GM23338 (cell line): Measurements from ENCODE around the gene RANGRF. TPM values are rescaled to one million over a fixed set of nuclear protein-coding genes. Genes with fewer than 3 reads are reported as not detected.

Source experiments
- ATAC-seq: fragments of 200-7000 bp; cut with Tn5 transposase; 3 replicates; pipeline ENCODE4 v1.9.1; 2020
- DNase-seq: peaks from one replicate; pipeline ENCODE4 v3.0.0-alpha.2; 2015; ENCODE audit warnings: low spot score
- H2AFZ ChIP-seq: fragments of 200-600 bp; sonication (generic); 2 replicates; pipeline ENCODE4 v1.8.0; 2016; ENCODE audit warnings: antibody characterized with exemption, mild to moderate bottlenecking, moderate library complexity
- H3F3A ChIP-seq: fragments of 200-600 bp; sonication (generic); replicated peaks from 2 replicates; pipeline ENCODE4 v1.8.0; 2017; ENCODE audit warnings: antibody characterized with exemption, mixed run types, low read depth
- H3K27ac ChIP-seq: fragments of 200-600 bp; sonication (generic); 2 replicates; pipeline ENCODE4 v1.6.1; 2016; ENCODE audit warnings: low read depth
- H3K27me3 ChIP-seq: fragments of 200-600 bp; sonication (generic); 2 replicates; pipeline ENCODE4 v1.8.0; 2016; ENCODE audit warnings: mild to moderate bottlenecking, mixed run types, moderate library complexity; ENCODE audit not compliant: insufficient read depth
- H3K36me3 ChIP-seq: fragments of 200-600 bp; sonication (generic); 2 replicates; pipeline ENCODE4 v1.8.0; 2016; ENCODE audit warnings: mild to moderate bottlenecking; ENCODE audit not compliant: insufficient read depth
- H3K4me1 ChIP-seq: fragments of 200-600 bp; sonication (generic); 2 replicates; pipeline ENCODE4 v1.8.0; 2016; ENCODE audit warnings: mild to moderate bottlenecking, moderate library complexity; ENCODE audit not compliant: insufficient read depth
- H3K4me2 ChIP-seq: fragments of 200-600 bp; sonication (generic); 2 replicates; pipeline ENCODE4 v1.7.1; 2017; ENCODE audit warnings: mixed run types
- H3K4me3 ChIP-seq: fragments of 200-600 bp; sonication (generic); 2 replicates; pipeline ENCODE4 v1.6.1; 2016; ENCODE audit warnings: mixed run types
- H3K79me2 ChIP-seq: fragments of 200-600 bp; sonication (generic); replicated peaks from 2 replicates; pipeline ENCODE4 v1.8.0; 2017; ENCODE audit warnings: mild to moderate bottlenecking; ENCODE audit not compliant: insufficient read depth
- H3K9me2 ChIP-seq: fragments of 200-600 bp; sonication (generic); 2 replicates; pipeline ENCODE4 v1.8.0; 2017; ENCODE audit not compliant: insufficient read depth
- H4K20me1 ChIP-seq: fragments of 200-600 bp; sonication (generic); replicated peaks from 2 replicates; pipeline ENCODE4 v1.8.0; 2017; ENCODE audit warnings: mild to moderate bottlenecking; ENCODE audit not compliant: insufficient read depth
- H3K27ac Mint-ChIP-seq: 2 replicates; pipeline ENCODE4 v1.8.0; 2020; ENCODE audit warnings: inconsistent platforms, mild to moderate bottlenecking, moderate library complexity, mixed read lengths
- H3K27me3 Mint-ChIP-seq: 3 replicates; pipeline ENCODE4 v1.8.0; 2022; ENCODE audit warnings: low read depth, mild to moderate bottlenecking, moderate library complexity, mixed read lengths, inconsistent platforms; ENCODE audit not compliant: insufficient read depth, poor library complexity
- H3K36me3 Mint-ChIP-seq: 3 replicates; pipeline ENCODE4 v1.8.0; 2021; ENCODE audit warnings: low read depth, mild to moderate bottlenecking, inconsistent platforms, moderate library complexity, mixed read lengths
- H3K4me1 Mint-ChIP-seq: 3 replicates; pipeline ENCODE4 v1.8.0; 2020; ENCODE audit warnings: mild to moderate bottlenecking, inconsistent platforms, mixed read lengths
- H3K4me3 Mint-ChIP-seq: 3 replicates; pipeline ENCODE4 v1.8.0; 2021; ENCODE audit warnings: moderate library complexity, mild to moderate bottlenecking, inconsistent platforms, mixed read lengths
- H3K9me3 Mint-ChIP-seq: 3 replicates; pipeline ENCODE4 v1.8.0; 2020; ENCODE audit warnings: moderate library complexity, mild to moderate bottlenecking, inconsistent platforms, mixed read lengths
- CREB1 ChIP-seq: fragments of 250-450 bp; sonication (Bioruptor Pico); IDR thresholded peaks from 2 replicates; pipeline ENCODE4 v1.5.0; 2020; ENCODE audit warnings: low read depth, mild to moderate bottlenecking, moderate library complexity
- EZH2 ChIP-seq: fragments of 200-600 bp; sonication (generic); IDR thresholded peaks from one replicate; pipeline ENCODE4 v1.8.0; 2017; ENCODE audit warnings: antibody characterized with exemption, mild to moderate bottlenecking, low read depth; ENCODE audit not compliant: unreplicated experiment
- JUNB ChIP-seq: IDR thresholded peaks from one replicate; pipeline ENCODE4 v1.6.1; 2016; ENCODE audit warnings: antibody characterized with exemption; ENCODE audit not compliant: unreplicated experiment
- NANOG ChIP-seq: IDR thresholded peaks from 2 replicates; pipeline ENCODE4 v1.6.1; 2016; ENCODE audit warnings: antibody characterized with exemption, borderline replicate concordance
- STAT1 ChIP-seq: IDR thresholded peaks from one replicate; pipeline ENCODE4 v1.6.1; 2016; ENCODE audit warnings: antibody characterized with exemption; ENCODE audit not compliant: unreplicated experiment
- ZNF114 ChIP-seq: fragments of 250-450 bp; sonication (Bioruptor Pico); IDR thresholded peaks from 2 replicates; pipeline ENCODE4 v1.5.0; 2020; ENCODE audit warnings: mild to moderate bottlenecking, moderate library complexity
- ZNF331 ChIP-seq: fragments of 250-450 bp; sonication (Bioruptor Pico); IDR thresholded peaks from 2 replicates; pipeline ENCODE4 v1.5.0; 2020; ENCODE audit warnings: low read depth, mild to moderate bottlenecking, moderate library complexity
- polyA plus RNA-seq: library from polyadenylated mRNA; unstranded; fragments of >200 nt; fragmentation: Nextera tagmentation; extraction: Ambion mirVana; gene quantifications from 2 replicates; pipeline ENCODE4 v1.2.1, GENCODE V29; 2016
- total RNA-seq: library from RNA; depleted of rRNA; stranded (reverse); fragments of >200 nt; shearing (Covaris generic); gene quantifications from 2 replicates; pipeline ENCODE4 v1.2.3, GENCODE V29; 2014
- TF ChIP-seq, protein P1 (sequence below): IDR thresholded peaks from 2 replicates; pipeline ENCODE4 v1.6.1; 2016; ENCODE audit warnings: antibody characterized with exemption
- TF ChIP-seq, protein P2 (sequence below): IDR thresholded peaks from one replicate; pipeline ENCODE4 v1.6.1; 2018; ENCODE audit warnings: antibody characterized with exemption; ENCODE audit not compliant: unreplicated experiment
- TF ChIP-seq, protein P3 (sequence below): fragments of 250-450 bp; sonication (Bioruptor Pico); IDR thresholded peaks from 2 replicates; pipeline ENCODE4 v1.5.0; 2020; ENCODE audit warnings: mild to moderate bottlenecking, moderate library complexity

Gene RANGRF
- total and polyA plus RNA-seq, 2 experiments from 2014 or later, result 11.2 to 52.4 TPM

DNA sequence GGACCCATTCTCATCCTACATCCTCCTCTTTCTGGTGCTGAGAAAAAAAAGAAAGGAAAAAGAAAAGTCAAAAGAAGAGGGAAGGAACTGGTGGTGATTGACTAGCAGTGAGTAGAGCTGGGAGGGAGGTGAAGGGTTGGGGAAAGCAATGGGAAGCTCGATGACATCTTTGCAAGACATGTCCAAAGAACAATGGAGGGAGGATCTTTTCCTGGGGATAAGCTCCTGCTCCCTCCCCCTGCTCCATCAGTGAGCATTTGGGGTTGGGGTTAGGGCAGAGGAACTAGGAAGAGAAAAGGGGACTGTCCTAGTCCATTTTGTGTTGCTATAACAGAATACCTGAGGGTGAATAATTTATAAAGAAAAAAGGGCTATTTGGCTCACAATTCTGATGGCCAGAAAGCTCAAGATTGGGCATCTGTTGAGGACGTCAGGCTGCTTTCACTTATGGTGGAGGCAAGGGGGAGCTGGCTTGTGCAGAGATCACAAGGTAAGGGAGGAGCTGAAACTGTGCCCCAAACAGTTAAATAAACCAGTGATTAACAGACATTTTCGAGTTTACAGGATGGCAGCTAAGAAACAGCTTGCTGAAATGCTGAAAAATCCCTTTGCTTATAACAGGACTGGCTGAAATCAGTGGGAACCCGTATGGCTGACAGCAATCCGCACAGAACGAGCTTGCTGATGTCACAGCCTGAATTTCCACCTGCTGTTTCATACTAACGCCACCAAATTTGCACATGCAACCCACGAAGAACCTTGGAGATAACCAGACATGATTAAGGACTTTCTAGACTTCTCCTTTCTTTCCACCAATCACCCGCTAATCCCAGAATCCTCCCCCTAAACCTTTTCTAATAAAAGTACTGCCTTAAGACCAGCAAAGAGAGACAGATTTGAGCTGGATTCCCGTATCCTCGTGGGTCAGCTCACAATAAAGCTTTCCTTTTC lies 49.6 kb downstream of the RANGRF start:
- Histone ChIP-seq H3K4me2 (peak overlapping the region; percentile 35; the same call in 1 of the 2 replicates), H4K20me1 (no peaks in the 10 kb centered on the region), H3K27me3 (no peaks in the 10 kb centered on the region), H3K79me2 (no peaks in the 10 kb centered on the region), H3K4me3 (no peak overlapping the region), H3K27ac (no peak overlapping the region), H3F3A (no peaks in the 10 kb centered on the region), H2AFZ (peak overlapping the region; percentile 66), H3K4me1 (peaks cover 19% of the 10 kb centered on the region; the same call in 1 of the 2 replicates), H3K36me3 (no peaks in the 10 kb centered on the region), H3K9me2 (no peaks in the 10 kb centered on the region)
- Mint-ChIP-seq H3K36me3 (no peaks in the 10 kb centered on the region), H3K9me3 (no peaks in the 10 kb centered on the region; the same call in 2 of the 3 replicates), H3K4me1 (peaks cover 22% of the 10 kb centered on the region), H3K4me3 (no peak overlapping the region; the same call in 2 of the 3 replicates), H3K27me3 (peaks cover 2% of the 10 kb centered on the region), H3K27ac (peak overlapping the region; percentile 8; the same call in 1 of the 2 replicates)
- peak; percentile 35 for DNase-seq
- TF ChIP-seq ZNF114 (CRISPR knock-in tag) (no peak), EZH2 (no peak), ZNF331 (CRISPR knock-in tag) (no peak), CREB1 (no peak), NANOG (no peak), STAT1 (no peak), JUNB (no peak)
- TF ChIP-seq, protein P1, sequence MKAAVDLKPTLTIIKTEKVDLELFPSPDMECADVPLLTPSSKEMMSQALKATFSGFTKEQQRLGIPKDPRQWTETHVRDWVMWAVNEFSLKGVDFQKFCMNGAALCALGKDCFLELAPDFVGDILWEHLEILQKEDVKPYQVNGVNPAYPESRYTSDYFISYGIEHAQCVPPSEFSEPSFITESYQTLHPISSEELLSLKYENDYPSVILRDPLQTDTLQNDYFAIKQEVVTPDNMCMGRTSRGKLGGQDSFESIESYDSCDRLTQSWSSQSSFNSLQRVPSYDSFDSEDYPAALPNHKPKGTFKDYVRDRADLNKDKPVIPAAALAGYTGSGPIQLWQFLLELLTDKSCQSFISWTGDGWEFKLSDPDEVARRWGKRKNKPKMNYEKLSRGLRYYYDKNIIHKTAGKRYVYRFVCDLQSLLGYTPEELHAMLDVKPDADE, result no peak
- TF ChIP-seq, protein P2, sequence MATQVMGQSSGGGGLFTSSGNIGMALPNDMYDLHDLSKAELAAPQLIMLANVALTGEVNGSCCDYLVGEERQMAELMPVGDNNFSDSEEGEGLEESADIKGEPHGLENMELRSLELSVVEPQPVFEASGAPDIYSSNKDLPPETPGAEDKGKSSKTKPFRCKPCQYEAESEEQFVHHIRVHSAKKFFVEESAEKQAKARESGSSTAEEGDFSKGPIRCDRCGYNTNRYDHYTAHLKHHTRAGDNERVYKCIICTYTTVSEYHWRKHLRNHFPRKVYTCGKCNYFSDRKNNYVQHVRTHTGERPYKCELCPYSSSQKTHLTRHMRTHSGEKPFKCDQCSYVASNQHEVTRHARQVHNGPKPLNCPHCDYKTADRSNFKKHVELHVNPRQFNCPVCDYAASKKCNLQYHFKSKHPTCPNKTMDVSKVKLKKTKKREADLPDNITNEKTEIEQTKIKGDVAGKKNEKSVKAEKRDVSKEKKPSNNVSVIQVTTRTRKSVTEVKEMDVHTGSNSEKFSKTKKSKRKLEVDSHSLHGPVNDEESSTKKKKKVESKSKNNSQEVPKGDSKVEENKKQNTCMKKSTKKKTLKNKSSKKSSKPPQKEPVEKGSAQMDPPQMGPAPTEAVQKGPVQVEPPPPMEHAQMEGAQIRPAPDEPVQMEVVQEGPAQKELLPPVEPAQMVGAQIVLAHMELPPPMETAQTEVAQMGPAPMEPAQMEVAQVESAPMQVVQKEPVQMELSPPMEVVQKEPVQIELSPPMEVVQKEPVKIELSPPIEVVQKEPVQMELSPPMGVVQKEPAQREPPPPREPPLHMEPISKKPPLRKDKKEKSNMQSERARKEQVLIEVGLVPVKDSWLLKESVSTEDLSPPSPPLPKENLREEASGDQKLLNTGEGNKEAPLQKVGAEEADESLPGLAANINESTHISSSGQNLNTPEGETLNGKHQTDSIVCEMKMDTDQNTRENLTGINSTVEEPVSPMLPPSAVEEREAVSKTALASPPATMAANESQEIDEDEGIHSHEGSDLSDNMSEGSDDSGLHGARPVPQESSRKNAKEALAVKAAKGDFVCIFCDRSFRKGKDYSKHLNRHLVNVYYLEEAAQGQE, result no peak
- TF ChIP-seq, protein P3, sequence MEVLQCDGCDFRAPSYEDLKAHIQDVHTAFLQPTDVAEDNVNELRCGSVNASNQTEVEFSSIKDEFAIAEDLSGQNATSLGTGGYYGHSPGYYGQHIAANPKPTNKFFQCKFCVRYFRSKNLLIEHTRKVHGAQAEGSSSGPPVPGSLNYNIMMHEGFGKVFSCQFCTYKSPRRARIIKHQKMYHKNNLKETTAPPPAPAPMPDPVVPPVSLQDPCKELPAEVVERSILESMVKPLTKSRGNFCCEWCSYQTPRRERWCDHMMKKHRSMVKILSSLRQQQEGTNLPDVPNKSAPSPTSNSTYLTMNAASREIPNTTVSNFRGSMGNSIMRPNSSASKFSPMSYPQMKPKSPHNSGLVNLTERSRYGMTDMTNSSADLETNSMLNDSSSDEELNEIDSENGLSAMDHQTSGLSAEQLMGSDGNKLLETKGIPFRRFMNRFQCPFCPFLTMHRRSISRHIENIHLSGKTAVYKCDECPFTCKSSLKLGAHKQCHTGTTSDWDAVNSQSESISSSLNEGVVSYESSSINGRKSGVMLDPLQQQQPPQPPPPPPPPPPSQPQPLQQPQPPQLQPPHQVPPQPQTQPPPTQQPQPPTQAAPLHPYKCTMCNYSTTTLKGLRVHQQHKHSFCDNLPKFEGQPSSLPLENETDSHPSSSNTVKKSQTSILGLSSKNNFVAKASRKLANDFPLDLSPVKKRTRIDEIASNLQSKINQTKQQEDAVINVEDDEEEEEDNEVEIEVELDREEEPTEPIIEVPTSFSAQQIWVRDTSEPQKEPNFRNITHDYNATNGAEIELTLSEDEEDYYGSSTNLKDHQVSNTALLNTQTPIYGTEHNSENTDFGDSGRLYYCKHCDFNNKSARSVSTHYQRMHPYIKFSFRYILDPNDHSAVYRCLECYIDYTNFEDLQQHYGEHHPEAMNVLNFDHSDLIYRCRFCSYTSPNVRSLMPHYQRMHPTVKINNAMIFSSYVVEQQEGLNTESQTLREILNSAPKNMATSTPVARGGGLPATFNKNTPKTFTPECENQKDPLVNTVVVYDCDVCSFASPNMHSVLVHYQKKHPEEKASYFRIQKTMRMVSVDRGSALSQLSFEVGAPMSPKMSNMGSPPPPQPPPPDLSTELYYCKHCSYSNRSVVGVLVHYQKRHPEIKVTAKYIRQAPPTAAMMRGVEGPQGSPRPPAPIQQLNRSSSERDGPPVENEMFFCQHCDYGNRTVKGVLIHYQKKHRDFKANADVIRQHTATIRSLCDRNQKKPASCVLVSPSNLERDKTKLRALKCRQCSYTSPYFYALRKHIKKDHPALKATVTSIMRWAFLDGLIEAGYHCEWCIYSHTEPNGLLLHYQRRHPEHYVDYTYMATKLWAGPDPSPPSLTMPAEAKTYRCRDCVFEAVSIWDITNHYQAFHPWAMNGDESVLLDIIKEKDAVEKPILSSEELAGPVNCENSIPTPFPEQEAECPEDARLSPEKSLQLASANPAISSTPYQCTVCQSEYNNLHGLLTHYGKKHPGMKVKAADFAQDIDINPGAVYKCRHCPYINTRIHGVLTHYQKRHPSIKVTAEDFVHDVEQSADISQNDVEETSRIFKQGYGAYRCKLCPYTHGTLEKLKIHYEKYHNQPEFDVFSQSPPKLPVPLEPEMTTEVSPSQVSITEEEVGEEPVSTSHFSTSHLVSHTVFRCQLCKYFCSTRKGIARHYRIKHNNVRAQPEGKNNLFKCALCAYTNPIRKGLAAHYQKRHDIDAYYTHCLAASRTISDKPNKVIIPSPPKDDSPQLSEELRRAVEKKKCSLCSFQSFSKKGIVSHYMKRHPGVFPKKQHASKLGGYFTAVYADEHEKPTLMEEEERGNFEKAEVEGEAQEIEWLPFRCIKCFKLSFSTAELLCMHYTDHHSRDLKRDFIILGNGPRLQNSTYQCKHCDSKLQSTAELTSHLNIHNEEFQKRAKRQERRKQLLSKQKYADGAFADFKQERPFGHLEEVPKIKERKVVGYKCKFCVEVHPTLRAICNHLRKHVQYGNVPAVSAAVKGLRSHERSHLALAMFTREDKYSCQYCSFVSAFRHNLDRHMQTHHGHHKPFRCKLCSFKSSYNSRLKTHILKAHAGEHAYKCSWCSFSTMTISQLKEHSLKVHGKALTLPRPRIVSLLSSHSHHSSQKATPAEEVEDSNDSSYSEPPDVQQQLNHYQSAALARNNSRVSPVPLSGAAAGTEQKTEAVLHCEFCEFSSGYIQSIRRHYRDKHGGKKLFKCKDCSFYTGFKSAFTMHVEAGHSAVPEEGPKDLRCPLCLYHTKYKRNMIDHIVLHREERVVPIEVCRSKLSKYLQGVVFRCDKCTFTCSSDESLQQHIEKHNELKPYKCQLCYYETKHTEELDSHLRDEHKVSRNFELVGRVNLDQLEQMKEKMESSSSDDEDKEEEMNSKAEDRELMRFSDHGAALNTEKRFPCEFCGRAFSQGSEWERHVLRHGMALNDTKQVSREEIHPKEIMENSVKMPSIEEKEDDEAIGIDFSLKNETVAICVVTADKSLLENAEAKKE (CRISPR knock-in tag), result no peak
- peak; percentile 13; the same call in 1 of the 3 replicates for ATAC-seq
